DND-41 (cell line): ENCODE measurements around the gene ZIC4.

ENCODE experiments used
- ATAC-seq: fragments of 200-7000 bp; cut with Tn5 transposase; 3 replicates; pipeline ENCODE4 v1.9.1; 2021; ENCODE audit warnings: low read depth; ENCODE audit not compliant: insufficient read depth
- DNase-seq: peaks from one replicate; pipeline ENCODE4 v3.0.0-alpha.2; 2020
- H2AFZ ChIP-seq: 2 replicates; pipeline ENCODE4 v1.6.0; 2012; ENCODE audit warnings: low read depth, low read length
- H3K27ac ChIP-seq: 2 replicates; pipeline ENCODE4 v1.5.1; 2012; ENCODE audit warnings: low read length, inconsistent platforms
- H3K27me3 ChIP-seq: fragments of 200-600 bp; sonication (generic); 2 replicates; pipeline ENCODE4 v1.6.0; 2012; ENCODE audit warnings: low read length, mild to moderate bottlenecking, inconsistent platforms; ENCODE audit not compliant: insufficient read depth, poor library complexity
- H3K36me3 ChIP-seq: 2 replicates; pipeline ENCODE4 v1.5.1; 2012; ENCODE audit warnings: low read length, inconsistent platforms; ENCODE audit not compliant: insufficient read depth
- H3K4me1 ChIP-seq: 2 replicates; pipeline ENCODE4 v1.5.1; 2012; ENCODE audit warnings: mild to moderate bottlenecking, low read length; ENCODE audit not compliant: insufficient read depth
- H3K4me2 ChIP-seq: 2 replicates; pipeline ENCODE4 v1.6.0; 2012; ENCODE audit warnings: mild to moderate bottlenecking, moderate library complexity, low read length, inconsistent platforms; ENCODE audit not compliant: insufficient read depth
- H3K4me3 ChIP-seq, 2 experiments: fragments of 200-600 bp in 1 of 2; shearing (Covaris generic) in 1 of 2; 2 replicates each; pipeline ENCODE4 v1.5.1; 2012 to 2016; ENCODE audit warnings: inconsistent platforms in 2 of 2, low read length in 2 of 2, mild to moderate bottlenecking in 2 of 2, low read depth in 1 of 2, moderate library complexity in 1 of 2
- H3K79me2 ChIP-seq: 2 replicates; pipeline ENCODE4 v1.6.0; 2012; ENCODE audit warnings: low read length, inconsistent platforms; ENCODE audit not compliant: insufficient read depth
- H3K9ac ChIP-seq: 2 replicates; pipeline ENCODE4 v1.6.0; 2012; ENCODE audit warnings: low read depth, mild to moderate bottlenecking, inconsistent platforms, low read length, moderate library complexity
- H3K9me3 ChIP-seq: 2 replicates; pipeline ENCODE4 v1.5.1; 2012; ENCODE audit warnings: low read length, moderate library complexity, mild to moderate bottlenecking, inconsistent platforms; ENCODE audit not compliant: insufficient read depth, severe bottlenecking
- H4K20me1 ChIP-seq: 2 replicates; pipeline ENCODE4 v1.6.0; 2012; ENCODE audit warnings: low read length; ENCODE audit not compliant: insufficient read depth
- CTCF ChIP-seq: IDR thresholded peaks from 2 replicates; pipeline ENCODE4 v1.5.1; 2012; ENCODE audit warnings: borderline replicate concordance, low read length, moderate library complexity, mild to moderate bottlenecking; ENCODE audit not compliant: poor library complexity, severe bottlenecking; ENCODE audit errors: extremely low read depth
- EZH2 ChIP-seq: IDR thresholded peaks from 3 replicates; pipeline ENCODE4 v1.6.1; 2012; ENCODE audit warnings: borderline replicate concordance, low read depth, mild to moderate bottlenecking, moderate library complexity, low read length, inconsistent platforms; ENCODE audit not compliant: severe bottlenecking

Gene ZIC4

GRCh38 chr3:147405231-147406027 lies 914 bp downstream of the ZIC4 start:
- Histone ChIP-seq H3K27me3 (no peaks in the 10 kb centered on the region), H3K9me3 (peaks cover 6% of the 10 kb centered on the region), H3K79me2 (no peaks in the 10 kb centered on the region), H3K4me1 (no peaks in the 10 kb centered on the region), H3K4me3 (no peak overlapping the region), H3K9ac (no peak overlapping the region), H3K36me3 (no peaks in the 10 kb centered on the region), H4K20me1 (no peaks in the 10 kb centered on the region), H3K4me2 (no peak overlapping the region), H2AFZ (no peak overlapping the region), H3K27ac (no peak overlapping the region)
- no peak for TF ChIP-seq EZH2
- no peak for ATAC-seq
- no peak for DNase-seq

- H3K79me2 ChIP-seq = no peaks in the 10 kb centered on the region
- H3K4me2 ChIP-seq = no peak overlapping the region
- H3K36me3 ChIP-seq = no peaks in the 10 kb centered on the region
- no peaks in the 10 kb centered on the region for H3K4me1 ChIP-seq
- H3K27ac ChIP-seq = no peak overlapping the region
- H2AFZ ChIP-seq = no peak overlapping the region
- DNase-seq (no peak), ATAC-seq (no peak)
- peaks cover 3% of the 10 kb centered on the region for H3K9me3 ChIP-seq
- H4K20me1 ChIP-seq = no peaks in the 10 kb centered on the region
- no peak overlapping the region for H3K4me3 ChIP-seq
- TF ChIP-seq EZH2 (no peak), CTCF (no peak)
- no peaks in the 10 kb centered on the region for H3K27me3 ChIP-seq
- no peak overlapping the region for H3K9ac ChIP-seq
These were observed 1.5 kb downstream of the ZIC4 start for GRCh38 chr3:147404800-147405230.

GRCh38 chr3:147404000-147404799 lies 2.1 kb downstream of the ZIC4 start:
- peaks cover 3% of the 10 kb centered on the region for H3K9me3 ChIP-seq
- H3K27me3 ChIP-seq = no peaks in the 10 kb centered on the region
- TF ChIP-seq EZH2 (no peak), CTCF (no peak)
- no peak overlapping the region for H3K27ac ChIP-seq
- no peaks in the 10 kb centered on the region for H3K4me1 ChIP-seq
- H3K36me3 ChIP-seq = no peaks in the 10 kb centered on the region
- H3K4me3 ChIP-seq = no peak overlapping the region
- H4K20me1 ChIP-seq = no peaks in the 10 kb centered on the region
- H3K9ac ChIP-seq = no peak overlapping the region
- DNase-seq (no peak), ATAC-seq (no peak)
- H3K4me2 ChIP-seq = no peak overlapping the region
- no peak overlapping the region for H2AFZ ChIP-seq
- no peaks in the 10 kb centered on the region for H3K79me2 ChIP-seq

- Histone ChIP-seq H3K4me1 (no peaks in the 10 kb centered on the region), H3K9me3 (peaks cover 3% of the 10 kb centered on the region)
These were observed 2.8 kb downstream of the ZIC4 start for GRCh38 chr3:147403511-147403910.

More at GRCh38 chr3:147403511-147403910, 2.8 kb downstream of the ZIC4 start:
- no peak for TF ChIP-seq EZH2
- TF ChIP-seq CTCF = no peak
- no peak for DNase-seq
- Histone ChIP-seq H3K36me3 (no peaks in the 10 kb centered on the region), H2AFZ (no peak overlapping the region), H4K20me1 (no peaks in the 10 kb centered on the region), H3K4me3 (no peak overlapping the region), H3K79me2 (no peaks in the 10 kb centered on the region), H3K27me3 (no peaks in the 10 kb centered on the region), H3K27ac (no peak overlapping the region), H3K4me2 (no peak overlapping the region), H3K9ac (no peak overlapping the region)
- ATAC-seq = no peak
